ENCODE results near the gene C9orf153.
"Not testable (repeated sequence)": the region's sequence is repeated elsewhere in the genome, so short reads cannot be mapped to it uniquely, and the experiment has no call there.

Gene C9orf153

DNA sequence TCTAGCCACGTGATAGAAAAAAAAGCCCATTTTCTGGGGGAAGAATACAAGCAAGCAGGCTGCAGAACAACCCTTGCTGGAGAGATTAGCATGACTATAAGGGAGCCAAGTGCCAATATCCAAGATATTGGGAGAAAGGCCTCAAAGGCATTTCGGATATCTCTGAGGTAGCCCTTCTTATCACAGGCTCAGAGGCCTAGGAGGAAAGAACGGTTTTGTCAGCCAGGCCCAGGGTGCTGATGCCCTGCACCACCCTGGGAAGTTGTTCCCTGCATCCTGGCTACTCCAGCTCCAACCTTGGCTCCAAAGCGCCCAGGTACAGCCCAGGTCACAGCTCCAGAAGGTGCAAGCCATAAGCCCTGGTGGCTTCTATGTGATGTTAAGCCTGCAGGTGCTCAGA is 66.4 kb downstream of the C9orf153 start:
- in situ Hi-C loops (cut with MboI; ENCODE audit: low sequenced_read_pairs), result no loop called here

DNA sequence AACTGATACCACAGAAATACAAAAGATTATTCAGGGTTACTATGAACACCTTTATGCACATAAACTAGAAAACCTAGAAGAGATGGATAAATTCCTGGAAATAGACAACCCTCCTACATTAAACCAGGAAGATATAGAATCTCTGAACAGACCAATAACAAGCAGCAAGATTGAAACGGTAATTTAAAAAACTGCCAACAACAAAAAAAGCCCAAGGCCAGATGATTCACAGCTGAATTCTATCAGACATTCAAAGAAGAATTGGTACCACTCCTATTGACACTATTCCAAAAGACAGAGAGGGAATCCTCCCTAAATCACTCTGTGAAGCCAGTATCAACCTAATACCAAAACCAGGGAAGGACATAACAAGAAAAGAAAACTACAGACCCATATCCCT is 68.8 kb downstream of the C9orf153 start:
- in situ Hi-C loops (cut with MboI; ENCODE audit: low sequenced_read_pairs), result not testable (repeated sequence)

DNA sequence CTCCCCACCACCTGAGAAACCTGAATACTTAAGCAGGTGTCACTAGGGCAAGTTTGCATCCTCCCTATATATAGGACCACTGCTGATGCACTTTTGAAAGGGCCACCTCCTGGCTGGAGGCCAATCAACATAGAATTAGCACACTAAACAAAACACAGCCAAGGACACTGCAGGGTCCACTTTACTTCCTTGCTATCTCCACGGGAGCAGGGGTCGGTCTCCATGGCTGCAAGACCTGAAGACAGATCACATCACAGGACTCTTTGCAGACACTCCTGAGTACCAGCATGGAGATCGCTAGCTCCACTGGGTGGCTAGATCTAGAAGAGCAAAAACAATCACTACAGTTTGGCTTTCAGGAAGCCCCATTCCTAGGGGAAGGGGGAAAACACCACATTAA is 72.3 kb downstream of the C9orf153 start:
- in situ Hi-C loops (cut with MboI; ENCODE audit: low sequenced_read_pairs), result no loop called here

DNA sequence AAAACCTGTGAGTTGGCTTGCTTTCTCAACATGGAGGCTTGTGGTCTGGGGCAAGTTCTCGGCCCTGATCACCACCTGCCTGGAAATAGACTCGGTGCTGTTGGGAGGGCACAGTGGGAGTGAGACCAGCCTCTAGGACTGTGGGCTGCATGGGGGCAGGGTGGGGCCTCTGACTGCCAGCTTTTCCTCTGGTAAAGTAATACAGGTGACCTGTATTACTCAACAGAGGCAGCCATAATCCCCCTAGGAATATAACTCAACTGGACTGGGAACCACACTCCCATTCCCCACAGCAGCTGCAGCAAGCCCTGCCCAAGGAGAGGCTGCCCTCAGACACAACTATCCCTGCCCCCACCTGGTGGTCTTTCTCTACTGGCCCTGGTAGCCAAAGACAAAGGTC is 72.8 kb downstream of the C9orf153 start:
- in situ Hi-C loops (cut with MboI; ENCODE audit: low sequenced_read_pairs), result no loop called here

DNA sequence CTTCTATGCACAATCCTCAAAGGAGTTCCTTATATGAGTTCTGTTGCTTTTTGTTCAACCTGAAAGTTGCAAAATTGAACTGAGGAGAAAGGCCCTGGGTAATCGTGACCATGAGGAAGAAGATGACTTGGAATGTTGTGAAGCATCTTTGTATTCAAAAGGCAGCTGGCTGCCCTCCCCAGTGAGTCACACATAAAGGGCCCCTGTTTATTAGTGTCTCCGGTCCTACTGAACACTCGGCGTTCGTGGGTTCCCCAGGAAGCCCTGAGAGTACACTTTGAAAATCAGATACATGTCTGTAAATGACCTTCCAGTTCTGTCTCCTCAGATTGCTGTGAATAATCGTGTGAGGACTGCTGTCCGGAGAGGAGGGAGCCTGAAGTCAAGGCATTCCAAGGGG is 73.6 kb downstream of the C9orf153 start:
- in situ Hi-C loops (cut with MboI; ENCODE audit: low sequenced_read_pairs), result no loop called here

DNA sequence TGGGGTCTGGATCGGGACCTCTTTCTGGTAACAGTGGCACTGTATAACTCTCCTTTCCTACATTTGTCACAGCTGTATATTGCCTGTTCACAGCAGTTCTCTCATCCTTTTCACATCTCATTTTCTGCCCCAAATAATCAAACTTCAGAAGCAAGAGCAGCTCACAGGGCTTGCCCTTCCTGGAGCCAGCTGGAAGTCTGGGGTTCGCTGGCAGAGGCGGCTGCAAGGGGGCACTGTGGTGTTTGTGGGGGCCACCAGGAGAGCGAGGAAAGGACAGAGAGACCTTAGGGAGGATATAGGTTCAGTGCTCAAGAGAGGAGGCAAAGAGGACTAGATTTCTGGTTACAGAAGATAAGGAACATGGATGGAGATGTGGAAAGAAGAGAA is 75.3 kb downstream of the C9orf153 start:
- in situ Hi-C loops (cut with MboI; ENCODE audit: low sequenced_read_pairs), result no loop called here

DNA sequence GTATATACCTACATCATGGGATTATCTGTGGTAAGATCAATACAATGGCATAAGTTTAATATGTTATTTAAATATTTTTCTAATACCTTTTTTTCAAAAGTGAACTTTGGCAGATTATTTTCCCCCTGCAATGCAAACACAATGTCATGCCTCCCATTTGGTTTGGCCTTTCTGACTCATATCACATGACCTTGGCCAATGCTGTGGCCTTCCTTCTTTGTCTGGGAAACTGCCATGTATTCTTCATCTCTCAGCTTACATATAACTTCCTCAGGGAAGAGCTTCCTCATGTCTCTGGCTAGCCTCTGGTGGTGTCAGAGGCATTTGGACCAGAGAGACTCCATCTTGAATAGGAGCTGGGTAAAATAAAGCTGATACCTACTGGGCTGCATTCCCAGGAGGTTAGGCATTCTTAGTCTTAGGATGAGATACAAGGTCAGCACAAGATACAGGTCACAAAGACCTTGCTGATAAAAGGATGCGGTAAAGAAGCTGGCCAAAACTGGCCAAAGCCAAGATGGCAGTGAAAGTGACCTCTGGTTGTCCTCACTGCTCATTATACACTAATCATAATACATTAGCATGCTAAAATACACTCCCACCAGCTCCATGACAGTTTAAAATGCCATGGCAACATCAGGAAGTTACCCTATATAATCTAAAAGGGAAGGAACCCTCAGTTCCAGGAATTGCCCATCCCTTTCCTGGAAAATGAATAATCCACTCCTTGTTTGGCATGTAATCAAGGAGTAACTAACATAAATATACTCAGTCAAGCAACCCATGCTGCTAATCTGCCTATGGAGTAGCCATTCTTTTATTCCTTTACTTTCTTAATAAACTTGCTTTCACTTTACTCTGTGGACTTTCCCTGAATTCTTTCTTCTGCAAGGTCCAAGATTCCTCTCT is 76.0 kb downstream of the C9orf153 start:
- in situ Hi-C loops (cut with MboI; ENCODE audit: low sequenced_read_pairs), result no loop called here

DNA sequence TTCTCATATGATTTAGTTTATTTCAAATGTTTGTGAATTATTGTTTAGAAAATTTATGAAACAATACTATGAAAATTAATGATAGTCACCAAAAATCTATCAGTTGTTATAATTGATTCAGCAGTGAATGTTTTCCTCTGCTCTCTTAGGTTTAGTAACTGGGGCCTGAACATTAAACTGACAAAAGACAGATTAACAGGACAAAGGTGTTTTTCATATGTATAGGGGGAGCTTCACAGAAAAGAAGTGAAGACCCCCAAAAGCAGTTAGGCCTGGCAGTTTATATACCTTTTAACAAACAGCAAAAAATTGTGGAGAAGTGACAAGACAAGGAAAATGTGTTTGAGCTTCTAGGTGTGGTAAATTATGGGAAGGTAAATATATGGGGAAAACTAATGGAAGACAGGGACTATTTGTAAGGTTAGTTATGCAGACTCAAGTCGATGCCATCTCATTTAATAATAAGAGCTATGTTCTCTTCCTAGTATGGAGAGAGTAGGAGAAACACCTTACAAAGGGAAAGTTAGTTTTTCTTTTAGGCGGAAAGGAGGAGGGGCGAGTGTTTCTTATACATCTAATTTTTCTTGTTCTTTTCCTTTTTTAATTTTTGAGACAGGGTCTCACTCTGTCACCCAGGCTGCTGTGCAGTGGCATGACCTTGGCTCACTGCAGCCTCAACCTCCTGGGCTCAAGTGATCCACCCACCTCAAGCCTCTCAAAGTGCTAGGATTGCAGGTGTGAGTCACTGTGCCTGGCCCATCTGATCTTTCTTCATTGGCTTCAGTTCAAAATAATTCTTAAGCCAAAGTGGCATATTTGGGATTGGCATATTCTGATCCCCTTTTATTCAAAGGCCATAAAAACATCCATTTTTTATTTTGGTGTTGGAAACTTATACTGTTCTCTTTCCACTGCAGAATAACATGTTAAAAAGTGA is 77.8 kb downstream of the C9orf153 start:
- in situ Hi-C loops (cut with MboI; ENCODE audit: low sequenced_read_pairs), result no loop called here

DNA sequence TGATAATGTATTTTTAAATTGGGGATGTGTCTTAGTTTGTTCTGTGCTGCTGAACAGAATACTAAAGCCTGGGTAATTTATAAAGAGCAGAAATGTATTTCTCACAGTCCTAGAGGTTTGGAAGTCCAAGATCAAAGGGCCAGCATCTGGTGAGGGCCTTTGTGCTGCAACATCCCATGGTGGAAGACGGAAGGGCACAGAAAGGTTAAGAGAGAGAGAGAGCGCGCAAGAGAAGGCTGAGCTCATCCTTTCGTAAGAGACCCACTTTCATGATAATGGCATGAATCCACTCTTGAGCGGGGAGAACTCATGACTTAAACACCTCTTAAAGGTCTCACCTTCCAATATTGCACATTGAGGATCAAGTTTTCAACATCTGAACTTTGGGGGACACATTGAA is 81.0 kb downstream of the C9orf153 start:
- in situ Hi-C loops (cut with MboI; ENCODE audit: low sequenced_read_pairs), result no loop called here

DNA sequence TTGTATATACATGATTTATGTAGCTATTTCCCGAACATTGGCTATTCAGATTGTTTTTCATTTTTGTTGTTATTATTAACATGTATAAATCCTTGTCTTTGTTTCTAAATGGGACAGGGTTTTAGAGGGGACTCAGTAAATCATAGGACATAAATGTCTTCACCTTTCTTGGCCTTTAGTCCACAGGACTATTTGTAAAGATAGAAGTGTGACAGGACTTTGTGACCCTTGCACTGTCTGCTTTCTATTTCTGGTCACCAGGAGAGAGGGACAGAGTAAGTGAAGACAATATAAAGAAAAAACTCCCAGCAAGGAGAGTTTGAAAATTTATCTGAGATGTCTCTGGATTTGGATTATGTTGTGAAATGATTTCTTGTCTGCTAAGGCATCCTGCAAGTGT is 81.5 kb downstream of the C9orf153 start:
- in situ Hi-C loops (cut with MboI; ENCODE audit: low sequenced_read_pairs), result no loop called here

DNA sequence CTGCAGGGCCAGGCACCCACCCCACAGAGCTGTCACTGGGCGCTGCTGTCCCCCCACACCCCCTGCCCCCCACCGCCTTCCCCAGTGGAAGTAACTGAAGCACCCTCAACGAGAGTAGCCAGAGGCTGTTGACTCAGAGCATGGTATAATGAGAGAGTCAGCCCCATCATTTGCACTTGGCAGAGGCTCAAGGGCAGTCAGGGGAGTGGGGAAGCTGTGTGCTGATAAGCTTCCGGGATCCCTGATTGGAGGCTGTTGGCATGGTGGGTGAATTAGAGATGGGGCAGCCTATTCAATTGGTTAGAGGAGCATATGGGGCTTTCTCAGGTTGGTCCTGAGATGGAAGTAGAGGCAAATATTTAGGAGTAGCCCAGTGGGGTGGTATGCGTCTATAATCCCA is 83.0 kb downstream of the C9orf153 start:
- in situ Hi-C loops (cut with MboI; ENCODE audit: low sequenced_read_pairs), result no loop called here

DNA sequence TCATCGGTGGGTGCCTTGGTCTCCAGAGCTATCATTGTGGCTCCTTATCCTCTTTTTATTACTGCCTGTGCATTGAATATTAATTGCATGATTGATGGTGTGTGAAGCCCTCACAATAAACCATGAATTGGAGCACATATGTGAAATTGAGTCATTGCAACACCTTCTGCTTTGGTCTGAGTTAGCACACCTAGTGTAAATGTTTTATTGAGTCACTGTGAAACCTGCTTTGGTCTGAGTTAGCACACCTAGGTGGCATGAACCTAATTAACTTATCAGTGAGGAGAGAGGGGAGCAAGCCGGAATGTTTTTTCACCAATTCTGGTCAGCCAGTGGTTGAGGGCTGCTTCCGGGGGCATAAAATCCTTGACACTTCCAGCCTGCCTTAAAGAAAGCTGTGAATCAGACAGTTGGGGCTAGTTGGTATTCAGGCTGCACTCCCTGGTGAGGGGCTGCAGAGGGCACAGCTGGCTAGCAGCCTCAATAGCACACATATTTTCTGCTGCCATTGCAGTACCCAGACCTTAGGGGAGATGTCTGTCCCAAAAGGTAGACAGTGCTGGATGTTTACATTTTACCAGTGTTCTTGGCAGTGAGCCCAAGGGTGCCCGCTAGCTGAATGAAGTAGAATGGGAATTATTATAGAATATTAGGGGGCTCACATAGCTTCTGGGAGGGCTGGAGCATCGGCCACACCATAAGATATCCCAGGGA is 83.6 kb downstream of the C9orf153 start:
- in situ Hi-C loops (cut with MboI; ENCODE audit: low sequenced_read_pairs), result no loop called here

DNA sequence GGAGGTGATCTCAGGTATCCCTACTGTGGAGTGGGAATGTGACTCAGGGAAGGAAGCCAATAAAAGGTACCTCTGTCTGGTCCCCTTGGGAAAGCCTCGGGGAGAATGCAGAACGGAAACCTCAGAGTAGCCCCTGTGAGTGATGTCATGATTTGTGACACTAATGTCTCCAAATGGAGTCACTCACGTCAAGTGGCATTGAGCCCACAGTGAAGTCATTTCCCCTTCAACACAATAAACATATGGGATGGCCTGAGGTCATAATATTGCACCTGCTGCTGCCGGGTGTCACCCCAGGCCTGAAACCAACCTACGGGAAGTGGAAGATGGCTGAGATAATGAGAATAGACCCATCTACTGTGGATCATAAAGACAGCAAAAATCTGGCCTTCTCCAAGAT is 84.2 kb downstream of the C9orf153 start:
- in situ Hi-C loops (cut with MboI; ENCODE audit: low sequenced_read_pairs), result no loop called here

Data from HL-60/S4 treated with retinoic acid at 250 ng/mL for 4 days and 3 days (cell line).